CD4-positive, alpha-beta T cell treated with Interleukin-21 for 1 hour (primary cell): ENCODE data around the gene AMBRA1.

Experiments
- DNase-seq: peaks from one replicate; pipeline ENCODE4 v3.0.0-alpha.2; 2020

AMBRA1 gene

DNA sequence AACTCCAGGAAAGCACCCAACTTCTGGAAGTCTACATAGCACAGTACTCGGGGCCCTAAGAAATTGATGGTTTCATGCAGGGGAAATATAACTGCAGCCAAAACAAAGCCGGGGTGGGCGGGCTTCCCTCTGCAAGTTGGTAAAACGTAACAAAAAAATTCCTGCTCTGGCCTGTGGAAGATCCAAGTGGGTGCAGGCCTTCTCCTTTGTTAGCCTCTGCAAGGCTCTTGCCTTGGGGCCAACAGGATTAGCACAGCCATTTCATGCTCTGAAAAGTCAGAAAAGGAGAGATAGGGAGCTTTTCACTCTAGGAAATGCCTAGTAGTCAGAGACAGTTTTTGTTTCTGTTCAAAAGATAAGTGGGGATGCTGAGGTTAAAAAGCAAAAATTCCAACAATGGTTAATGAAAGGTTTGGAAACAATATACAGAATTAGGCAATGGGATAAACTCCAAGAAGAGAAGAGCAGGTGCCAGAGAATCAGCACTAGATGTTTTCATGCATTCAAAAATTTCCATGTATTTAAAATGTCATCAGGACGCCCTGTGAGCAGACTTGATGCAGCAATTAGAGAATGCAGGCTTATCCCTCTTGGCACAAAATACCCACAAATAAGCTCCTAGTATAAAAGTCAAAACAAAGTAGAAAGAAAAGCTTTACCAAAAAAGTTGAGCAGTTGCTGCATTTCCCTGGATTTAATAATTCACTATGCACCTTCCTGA, 130.0 kb downstream of the AMBRA1 start:
- no peak for DNase-seq

DNA sequence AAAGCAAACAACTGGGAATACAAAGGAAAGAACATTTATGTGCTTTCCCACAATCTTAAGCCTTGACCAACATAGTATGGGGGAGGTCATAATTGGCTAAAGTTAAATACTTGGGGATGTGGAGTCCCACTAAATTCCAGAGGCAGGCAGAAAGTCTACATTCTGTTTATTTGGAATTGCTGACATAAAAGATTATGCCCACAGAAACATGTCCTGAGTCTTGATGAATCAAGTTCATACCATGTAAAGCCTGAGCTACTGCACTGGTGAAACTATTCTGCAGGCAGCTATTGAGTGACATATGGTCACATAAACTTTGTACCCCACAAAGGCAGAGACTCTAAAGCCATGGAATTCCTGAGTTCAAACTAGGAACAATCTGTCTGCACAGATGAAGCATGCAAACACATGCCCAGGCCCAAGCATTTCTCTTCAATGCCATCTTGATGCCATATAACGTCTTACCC, 132.3 kb downstream of the AMBRA1 start:
- no peak for DNase-seq

DNA sequence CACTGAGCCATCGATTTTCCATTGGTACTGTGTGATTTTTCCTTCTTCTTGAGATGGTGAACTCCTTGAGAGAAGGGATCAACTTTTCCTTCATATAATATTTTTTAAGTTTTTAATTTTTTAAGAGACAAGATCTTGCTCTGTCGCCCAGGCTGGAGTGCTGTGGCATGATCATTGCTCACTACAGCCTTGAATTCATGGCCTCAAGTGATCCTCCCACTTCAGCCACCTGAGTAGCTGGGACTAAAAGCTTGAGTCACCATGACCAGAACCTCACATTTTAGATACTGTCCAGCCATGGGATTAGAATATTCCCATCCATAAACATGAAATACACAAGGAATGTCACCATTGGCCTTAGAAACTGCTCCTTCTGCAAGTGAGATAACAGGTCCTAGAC, 135.3 kb downstream of the AMBRA1 start:
- no peak for DNase-seq

DNA sequence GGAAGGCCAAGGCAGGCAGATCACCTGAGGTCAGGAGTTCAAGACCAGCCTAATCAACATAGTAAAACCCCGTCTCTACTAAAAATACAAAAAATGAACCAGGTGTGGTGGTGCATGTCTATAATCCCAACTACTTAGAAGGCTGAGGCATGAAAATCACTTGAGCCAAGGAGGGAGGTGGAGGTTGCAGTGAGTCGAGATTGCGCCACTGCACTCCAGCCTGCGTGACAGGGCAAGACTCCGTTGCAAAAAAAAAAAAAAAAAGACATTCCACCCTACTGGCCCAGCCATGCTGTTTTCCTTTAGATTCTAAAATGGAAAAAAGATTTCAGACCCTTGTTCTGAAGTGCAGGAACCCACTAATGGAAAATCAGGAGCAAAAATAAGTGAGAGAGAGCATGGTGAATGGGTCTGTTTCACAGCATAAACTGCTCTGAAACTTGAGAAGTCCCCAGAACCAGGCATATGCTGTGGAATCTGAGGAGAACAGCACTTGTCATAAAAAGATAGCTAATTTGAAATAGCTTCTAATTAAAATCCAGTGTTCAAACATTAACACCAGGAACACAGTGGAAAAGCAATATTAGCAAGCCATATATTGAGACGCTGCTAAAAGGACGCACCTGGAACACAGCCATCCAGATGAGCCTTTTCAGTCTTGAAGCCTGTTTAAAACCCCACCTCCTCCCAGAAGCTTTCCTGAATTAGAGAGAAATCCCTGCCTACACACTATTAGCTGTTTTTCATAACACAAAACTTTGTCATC, 136.0 kb downstream of the AMBRA1 start:
- no peak for DNase-seq

DNA sequence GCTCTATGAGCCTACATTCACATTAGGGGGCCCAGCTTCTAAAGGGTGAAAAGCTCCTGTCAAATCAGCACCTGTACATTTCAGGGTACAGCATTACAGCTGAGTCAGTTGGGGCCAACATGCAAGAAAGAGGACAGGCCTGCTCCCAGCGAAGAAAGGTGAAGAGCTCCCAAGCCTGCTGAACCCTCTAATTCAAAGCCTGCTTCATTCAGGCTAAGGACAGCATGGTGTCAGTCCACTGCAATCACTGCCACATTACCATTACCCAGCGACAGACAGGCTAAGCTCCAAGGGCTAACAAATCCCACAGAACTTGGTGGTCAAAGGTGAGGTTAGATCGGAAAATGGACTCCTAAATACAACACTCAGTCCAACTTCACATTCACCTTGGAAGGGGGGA, 136.8 kb downstream of the AMBRA1 start:
- no peak for DNase-seq

DNA sequence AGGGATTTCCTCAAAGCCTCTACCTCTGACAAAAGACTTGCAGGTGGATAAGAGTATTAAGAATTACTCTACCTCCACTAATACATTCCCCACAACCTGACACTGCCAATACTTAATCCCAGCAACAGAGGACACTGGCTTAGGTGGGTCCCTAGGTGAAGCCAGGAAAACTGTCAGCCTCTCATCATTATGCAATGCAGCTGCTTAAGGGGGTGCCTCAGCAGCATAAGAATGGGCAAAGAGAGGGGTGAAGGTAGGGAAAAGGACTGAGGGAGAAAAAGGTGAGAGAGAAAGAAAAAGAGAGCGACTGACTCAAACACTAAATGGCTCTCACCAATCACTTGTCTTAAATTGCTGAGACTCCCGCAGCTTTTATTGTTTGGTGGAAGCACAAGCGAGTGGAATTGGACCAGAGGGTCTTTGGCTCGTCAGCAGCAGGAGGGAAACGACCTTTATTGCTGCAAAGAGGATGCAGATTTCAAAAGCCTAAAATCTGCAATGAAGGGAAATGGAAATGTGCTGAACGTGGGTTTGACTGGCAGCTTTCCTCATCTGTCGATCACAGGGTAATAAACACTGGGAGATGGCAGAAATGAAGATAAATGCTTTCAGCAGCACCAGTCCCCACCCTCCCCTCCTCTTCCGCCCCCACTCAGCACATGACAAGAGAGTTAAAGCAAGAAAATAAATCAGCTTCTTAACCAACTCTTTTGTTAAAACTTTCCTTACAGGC, 137.4 kb downstream of the AMBRA1 start:
- no peak for DNase-seq

DNA sequence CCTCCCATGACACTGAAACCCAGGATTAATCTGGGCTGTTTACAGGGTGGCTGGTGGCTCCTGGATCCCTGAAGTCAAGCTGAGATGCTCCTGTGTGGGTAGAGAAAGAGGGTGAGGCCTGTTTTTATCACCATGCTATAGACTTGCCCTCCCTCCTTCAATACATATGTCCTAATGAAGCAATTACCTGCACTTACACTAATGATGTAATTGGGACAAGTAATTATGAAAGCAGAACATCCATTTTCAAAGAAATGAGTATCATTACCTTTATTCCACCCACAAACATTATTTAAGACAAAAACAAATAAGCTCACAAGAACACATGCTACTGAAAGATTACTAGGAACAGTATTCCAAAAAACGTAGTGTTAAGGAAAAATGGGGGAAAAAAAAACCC, 138.0 kb downstream of the AMBRA1 start:
- DNase-seq, result no peak

DNA sequence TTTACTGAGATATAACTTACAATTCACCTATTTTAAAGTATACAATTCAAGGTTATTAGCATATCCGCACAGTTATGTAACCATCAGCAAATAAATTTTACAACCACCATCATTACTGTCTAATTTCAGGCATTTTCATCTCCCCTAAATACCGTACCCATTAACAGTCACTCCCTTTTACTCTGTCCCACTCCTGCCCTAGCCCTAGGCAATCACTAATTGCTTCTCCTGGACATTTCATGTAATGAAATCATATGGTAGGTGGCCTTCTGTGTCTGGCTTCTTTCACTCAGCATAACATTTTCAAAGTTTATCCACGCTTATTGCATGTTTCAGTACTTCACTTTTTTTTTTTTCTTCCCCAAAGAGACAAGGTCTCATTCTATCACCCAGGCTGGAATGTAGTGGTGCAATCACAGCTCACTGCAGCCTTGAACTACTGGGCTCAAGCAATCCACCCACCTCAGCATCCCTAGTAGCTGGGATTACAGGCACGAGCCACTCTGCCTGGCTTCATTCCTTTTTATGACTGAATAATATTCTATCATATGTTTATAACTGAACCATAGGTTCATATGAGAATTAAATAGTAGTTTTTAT, 140.8 kb downstream of the AMBRA1 start:
- DNase-seq, result no peak

DNA sequence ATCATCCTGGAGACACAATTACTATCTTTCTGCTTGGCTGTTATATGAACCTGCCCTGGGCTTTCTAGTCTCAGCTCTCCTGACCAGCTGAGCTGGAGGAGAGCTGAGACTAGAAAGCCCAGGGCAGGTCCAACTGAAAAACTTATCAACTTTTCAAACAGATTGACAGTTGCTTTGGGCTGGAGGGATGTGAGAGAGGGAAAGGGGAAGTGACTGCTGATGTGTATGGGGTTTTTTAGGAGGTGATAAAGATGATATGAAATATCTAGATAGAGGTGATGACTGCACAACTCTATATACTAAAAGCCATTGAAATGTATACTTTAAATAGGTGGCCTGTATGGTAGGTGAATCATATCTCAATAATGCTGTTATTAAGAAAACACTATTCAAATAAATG, 142.1 kb downstream of the AMBRA1 start:
- DNase-seq, result no peak

DNA sequence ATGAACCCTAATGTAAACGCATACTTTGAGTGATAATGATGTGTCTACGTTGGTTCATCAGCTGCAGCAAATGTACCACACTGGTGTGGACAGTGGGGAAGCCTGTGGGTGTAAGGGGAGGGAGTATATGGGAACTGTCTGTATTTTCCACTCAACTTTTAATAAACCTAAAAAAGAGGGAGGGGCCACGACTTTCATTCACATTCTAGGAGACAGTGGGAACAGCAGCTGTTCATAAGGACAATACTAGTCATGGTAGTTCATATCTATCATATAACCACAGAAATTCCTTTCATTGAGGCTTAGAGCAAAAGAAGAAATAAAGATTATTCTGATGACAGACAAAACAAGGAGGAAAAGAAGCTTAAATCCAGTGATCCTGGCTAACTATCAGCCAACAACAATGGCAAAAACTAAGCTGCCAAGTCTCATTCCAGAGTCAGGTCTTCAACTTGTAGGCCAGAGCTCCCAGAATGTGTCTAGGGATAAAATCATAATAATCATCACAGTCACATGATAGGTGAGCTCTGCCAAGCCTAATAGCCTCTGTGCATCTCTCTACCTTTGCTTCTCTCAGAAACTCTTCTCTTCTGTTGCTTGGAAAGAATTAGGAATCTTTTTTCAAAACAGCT, 142.9 kb downstream of the AMBRA1 start:
- DNase-seq, result no peak

DNA sequence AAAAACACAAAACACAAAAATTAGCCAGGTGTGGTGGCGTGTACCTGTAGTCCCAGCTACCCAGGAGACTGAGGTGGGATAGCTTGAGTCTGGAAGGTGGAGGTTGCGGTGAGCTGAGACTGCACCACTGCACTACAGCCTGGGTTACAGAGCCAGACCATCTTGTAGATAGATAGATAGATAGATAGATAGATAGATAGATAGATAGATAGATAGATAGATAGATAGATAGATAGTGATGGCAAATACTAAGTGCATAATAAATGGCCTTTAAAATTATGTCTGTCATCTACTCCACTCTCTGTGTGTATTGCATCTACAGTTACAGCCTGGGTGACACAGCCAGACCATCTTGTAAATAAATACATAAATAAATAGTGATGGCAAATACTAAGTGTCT, 146.3 kb downstream of the AMBRA1 start:
- DNase-seq, result no peak

DNA sequence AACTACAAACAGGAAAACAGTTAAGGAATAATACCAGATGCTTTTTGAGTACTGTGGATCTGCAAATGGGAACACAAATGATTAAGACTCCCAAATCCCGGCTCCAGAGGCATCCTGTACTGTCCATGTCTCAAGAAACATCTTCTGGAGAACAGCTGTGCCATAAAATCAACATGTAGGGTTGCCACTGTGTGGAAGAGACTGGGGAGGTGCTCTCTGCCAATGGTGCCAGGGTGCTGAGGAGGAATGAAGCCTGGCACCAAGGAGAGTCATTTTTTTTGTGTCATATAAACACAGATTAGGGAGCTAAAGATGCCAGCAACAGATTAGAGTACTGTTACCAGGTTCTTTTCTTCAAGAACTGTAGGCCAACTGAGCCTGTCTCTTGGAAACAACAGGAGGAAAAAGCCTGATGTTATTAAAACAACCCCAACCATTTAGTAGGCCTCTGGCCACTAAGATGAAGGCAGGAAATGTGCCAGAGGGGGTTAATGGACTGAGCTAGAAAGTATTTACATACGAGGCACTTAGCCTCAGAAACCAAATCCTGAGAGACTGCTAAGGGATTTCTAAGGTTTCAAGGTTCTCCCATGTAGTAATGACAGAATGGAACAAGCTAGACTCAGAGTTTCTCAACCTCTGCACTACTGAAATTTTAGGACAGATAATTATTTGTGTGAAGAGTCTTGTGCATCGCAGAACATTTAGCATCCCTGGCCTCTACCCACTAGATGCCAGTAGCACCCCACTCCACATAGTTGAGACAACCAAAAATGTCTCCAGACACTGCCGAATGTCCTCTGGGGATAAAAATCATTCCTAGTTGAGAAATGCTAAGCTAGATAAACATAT, 147.7 kb downstream of the AMBRA1 start:
- no peak for DNase-seq

DNA sequence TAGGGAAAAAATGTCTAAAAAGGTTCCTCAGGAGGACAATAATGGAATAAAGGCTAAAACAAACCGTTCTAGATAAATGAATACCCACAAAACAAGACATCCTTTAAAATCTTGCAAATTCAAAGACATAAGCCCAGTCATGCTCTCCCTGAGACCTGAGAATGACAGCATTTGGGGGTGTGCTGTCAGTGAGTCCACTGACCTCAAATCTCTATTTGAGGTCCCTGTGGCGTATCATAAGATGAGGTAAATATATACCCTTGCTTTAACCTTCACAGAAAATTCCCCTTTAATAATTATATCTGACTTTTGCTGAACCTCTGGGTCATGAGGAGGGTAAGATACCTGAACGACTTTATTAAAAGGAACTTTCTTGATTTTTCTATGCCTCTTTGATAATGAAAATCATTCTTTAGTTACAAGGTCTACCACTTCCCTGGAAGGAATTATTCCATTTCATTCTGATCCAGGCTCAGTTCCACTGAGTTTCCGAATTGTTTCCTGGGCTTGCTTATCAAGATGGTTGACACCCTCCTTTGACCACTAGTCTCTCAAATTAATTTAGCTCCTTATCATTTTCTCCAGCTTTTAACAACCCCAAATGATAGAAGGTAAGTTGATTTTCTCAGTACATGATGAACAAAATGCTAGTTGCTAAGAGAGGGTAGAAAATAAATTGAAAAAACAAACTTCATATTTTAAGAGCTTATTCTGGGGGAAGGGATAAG, 148.5 kb downstream of the AMBRA1 start:
- DNase-seq, result no peak

DNA sequence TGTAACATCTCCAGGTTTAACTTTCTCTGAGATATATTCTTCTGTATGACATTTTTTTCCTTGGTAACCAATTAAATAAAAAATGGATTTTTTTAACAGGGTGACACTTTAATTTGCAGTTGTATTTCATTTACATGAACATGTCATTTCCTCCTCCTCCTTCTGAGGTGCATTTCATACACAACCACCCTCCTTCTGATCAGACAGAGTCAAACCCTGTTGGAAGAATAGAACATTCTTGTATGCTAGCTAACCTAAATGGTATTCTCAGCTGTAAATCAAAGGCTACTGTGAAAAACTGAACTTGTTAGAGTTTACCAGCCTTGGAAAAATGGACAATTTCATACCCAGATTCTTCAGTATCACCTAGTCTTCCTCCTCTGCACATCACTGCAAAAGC, 149.5 kb downstream of the AMBRA1 start:
- DNase-seq, result no peak

DNA sequence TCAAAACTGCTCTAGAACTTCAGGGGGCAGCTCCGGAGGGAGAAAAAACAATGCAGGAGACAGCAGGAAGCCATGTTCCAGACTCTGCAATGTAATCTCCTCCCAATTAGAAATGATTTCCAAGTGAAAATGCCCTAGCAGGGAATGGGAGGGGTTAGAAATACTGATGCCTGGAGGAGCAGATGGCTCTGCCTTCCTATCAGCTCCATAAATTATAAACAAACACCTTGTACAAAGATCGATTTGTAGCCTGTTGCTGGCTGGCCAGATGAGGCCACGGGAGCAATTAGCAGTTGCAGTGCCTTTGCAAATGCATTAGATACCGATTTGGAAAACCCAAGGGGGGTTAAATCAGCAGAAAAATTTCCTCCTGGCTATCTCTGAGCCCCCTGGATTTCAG, 155.6 kb downstream of the AMBRA1 start:
- no peak for DNase-seq

DNA sequence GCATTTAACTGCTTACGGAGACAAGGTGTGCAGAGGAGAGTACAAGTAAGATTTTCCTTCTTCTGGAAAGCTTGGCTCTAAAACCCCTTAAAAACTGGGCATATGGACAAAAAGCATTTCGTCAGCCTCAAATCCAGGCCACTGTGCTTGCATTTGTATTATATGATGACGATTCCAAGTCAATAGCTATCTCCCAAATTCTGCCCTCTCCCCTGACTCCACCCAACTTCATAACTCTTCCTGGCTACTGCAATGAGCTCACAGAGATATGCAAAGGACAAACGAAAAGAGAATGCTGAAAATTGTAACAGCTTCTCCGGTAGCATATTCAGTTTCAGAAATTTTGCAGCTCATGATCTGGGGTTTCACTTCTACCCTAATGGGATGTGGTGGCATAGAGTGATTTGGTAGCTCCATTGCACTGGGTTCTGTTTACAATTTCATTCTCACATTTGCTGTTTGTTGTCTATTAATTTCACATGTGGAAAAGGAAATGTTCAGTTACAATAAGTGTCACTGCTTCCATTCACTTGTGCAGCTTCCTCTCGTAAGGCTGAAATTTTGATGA, 156.6 kb downstream of the AMBRA1 start:
- DNase-seq, result no peak

DNA sequence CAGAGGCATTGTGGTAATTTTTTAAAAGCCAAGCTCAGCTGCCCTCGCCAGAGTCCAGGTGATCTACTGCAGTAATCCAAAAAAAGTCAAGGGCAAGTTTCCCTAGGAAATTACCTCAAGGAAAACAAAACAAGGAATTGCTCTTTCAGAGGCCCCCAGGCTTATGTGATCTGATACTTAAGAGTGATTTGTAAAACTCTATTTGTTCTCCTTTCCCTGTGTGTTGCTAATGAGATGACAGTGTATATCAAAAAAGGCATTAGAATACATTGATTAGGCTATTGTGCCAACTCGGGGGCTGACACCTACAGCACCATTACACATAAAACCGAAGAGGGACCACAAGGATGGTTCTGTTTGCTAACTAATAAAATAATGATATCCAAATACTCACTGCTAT, 157.7 kb downstream of the AMBRA1 start:
- no peak for DNase-seq

DNA sequence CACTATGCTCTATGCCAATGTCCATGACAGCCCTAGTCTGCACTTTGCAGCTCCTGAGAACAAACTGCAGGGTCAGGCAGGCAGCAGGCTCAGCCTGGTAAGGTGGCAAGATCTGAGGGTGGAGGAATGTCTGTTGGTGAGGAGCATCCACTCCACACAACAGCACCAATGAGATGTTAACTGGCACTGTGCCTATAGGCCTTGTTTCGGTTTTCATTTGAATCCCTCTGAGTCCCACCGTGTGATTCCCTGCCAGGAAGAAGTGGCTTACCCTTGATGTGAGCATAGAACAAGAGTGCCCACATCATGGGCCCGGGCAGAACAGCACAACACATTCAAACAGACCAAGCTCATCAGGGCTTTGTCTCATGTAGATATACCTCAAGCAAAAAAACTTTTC, 158.1 kb downstream of the AMBRA1 start:
- no peak for DNase-seq

DNA sequence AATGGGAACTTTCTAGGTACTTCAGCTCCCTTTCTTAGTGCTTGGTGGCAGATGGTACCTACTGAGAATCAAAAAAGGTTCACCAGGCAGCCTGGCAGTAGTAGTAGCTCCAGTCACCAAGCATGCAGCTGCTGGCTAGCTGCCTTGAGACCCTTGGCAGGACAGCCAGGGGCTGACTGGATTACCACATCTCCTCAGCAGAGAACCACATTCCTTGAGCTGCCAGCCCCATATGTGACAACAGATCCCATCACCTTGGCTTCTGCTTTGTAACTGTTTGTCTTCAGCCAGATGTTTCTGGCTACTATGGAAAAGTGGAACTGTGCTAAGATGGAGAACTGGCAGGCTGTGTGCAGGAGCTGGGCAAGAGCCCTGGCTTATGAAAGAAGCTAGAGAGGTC, 162.6 kb downstream of the AMBRA1 start:
- DNase-seq, result no peak

DNA sequence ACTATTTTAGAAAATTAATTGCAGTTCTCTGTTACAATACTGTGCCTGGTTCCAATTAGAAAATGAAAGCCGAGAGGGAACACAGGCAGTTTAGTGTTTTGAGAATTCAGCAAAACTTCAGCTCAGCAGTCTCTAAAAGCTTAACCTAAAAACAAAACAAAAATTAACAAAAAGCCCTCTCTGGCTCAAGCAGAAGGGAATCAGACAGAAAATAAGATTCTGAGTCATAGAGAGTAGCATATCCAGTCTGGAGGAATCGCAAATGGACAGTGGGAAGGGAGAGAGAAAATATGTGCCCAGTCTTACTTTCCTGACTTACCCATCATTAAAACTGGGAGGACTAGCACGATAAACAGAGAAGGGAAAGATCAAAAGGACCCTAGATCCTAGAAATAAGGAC, 164.1 kb downstream of the AMBRA1 start:
- no peak for DNase-seq

DNA sequence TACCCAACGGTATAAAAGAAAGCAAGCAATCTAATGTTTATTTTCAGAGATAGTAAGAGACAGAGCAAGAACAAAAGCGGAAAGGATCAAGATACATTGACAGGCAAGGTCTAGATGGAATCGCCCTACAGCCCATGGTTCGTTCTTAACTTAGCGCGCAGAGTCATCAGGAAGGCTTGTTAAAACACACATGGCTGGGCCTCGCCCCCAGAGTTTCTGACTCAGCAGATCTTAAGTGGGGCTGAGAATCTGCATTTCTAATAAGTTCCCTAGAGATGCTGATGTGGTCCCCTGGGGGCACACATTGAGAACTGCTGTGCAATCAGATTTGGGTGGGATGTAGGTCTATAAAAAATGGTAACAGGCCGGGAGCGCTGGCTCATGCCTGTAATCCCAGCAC, 166.5 kb downstream of the AMBRA1 start:
- no peak for DNase-seq
